Effector CD4-positive, alpha-beta T cell (primary cell): ENCODE data around the gene ANTXR1.

ENCODE experiments used
- DNase-seq: peaks from one replicate; pipeline ENCODE4 v3.0.0-alpha.2; 2020

The ANTXR1 gene

DNA sequence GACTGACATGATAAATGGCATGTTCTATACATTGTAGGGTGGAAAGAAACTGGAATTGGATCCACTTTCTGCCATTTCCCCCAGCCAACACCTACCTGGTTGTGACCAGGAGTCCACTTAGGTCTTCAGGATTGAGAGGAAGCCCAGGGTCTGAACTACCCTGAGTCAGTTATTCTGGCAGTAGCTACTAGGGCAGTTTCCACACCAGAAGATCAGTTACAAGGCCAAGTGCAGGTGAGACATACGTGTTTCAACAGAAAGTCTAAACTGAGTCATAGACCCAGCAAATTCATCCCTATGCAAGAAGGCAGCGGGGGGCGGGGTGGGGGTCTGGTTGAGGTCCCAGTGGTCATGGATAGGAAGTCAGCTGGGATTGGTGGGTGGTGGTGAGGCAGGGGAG, 21.9 kb downstream of the ANTXR1 start:
- no peak for DNase-seq

GRCh38 chr2:69036926-69037325, 23.9 kb downstream of the ANTXR1 start:
- no peak for DNase-seq

DNA sequence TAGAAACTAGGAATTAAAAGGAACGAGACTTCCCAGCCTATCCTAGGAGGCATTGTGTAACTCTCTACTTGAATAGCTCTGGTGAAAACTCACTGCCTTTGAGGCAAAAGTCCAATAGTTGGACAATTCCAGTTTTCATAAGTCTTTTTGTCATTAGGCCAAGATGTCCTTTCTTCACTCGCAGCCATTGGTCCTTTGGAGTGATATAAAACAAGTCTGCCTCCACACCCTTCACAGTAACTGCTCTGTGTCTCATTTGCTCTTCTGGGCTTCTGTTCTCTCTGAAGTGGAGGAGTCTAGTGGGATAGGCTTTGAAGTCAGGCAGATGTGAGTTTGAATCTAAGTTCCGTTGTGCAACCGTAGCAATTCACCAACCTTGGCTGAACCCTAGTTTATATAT, 28.2 kb downstream of the ANTXR1 start:
- DNase-seq, result no peak

- no peak for DNase-seq
These were observed 30.9 kb downstream of the ANTXR1 start for GRCh38 chr2:69043736-69044400.

DNA sequence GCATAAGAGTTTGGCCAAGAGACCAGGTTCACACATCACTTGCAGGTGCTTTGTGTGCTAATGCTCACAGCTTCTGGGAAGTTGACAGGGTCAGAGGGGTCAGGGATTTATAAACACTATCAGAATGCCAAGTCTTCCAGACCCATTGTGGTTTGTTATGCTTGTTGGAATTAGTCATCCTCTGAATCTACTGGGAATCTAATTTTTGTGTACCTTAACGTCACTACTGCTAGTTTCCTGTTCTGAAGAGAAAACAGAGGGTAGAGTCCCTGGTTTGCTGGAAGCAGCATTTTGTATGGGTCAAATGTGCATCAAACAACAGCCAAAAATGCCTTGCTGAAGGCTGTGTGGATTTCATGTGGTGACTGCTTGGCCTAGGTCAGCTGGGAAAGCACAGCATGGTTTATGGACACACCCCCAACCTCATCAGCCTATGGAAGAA, 33.3 kb downstream of the ANTXR1 start:
- no peak for DNase-seq

DNA sequence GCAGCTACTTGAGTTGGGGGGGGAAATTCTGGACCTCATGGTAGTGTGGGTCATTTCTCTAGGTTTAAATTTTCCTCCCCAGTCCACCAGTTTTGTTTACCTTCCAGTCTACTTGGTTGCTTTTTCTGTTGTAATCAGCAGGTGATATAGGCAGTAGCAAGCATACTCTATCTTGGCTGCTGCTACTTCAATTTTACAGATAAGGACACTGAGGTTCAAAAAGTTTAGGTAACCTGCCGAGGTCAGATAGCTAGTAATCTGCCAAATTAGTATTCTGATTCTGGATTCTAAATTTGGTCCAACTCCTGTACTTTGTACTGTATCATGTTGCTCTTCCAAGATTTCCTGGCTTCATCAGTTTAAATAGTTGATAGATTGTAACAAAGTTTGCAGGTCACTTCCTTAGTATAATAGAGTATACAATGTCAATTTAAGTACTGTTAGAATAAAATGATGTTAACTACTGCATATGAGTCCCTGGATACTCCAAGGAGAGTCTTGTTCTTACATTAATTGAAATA, 34.7 kb downstream of the ANTXR1 start:
- no peak for DNase-seq

DNA sequence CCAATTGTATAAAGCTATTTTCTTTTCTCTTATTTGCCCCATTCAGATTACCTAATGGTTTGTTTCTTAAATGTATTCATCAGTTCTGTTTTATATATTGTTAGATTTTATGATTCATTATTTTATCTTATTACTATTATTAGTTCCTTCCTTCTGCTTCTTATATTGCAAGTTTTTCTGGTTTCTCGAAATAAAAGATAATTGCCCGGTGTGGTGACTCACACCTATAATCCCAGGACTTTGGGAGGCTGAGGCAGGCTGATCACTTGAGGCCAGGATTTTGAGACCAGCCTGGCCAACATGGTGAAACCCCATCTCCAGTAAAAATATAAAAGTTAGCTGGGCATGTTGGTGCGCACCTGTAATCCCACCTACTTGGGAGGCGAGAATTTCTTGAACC, 37.8 kb downstream of the ANTXR1 start:
- no peak for DNase-seq

- DNase-seq, result no peak
These were observed 40.5 kb downstream of the ANTXR1 start for GRCh38 chr2:69053416-69053965.

- no peak for DNase-seq
These were observed 41.5 kb downstream of the ANTXR1 start for GRCh38 chr2:69054431-69054830.

DNA sequence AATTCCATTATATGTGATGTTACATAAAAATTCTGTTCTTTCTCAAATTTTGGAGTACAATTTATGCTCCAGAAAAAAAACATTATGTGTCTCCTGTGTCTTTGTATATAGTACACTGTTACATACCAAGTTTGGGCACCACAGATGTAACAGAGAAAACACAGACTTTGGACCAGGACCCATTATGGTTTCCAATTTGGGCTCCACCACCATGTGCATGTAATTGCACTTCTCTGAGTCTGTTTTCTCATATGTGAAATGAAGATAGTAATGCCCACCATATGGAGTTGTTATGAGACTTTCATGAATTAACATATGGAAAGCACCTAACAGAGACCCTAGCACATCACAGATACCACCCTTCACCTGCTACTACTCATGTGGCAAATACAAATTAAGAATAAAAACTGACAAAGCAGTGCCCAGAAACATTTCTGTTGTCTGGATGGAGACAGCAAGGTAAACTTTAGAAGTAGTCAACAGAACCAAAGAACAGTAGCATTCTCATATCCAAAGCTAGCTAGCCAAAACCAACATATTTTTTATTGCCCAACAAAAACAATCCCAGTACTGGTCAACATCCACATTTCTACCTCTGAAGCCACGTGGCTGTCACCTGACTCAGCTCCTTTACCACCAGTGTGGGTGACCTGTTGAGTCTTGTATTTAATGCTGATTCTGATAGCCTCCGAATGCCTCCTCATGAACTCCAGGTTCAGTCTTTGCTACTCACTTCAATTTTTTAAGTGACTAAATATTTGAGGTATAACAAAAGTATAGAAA, 42.9 kb downstream of the ANTXR1 start:
- DNase-seq, result no peak

GRCh38 chr2:69057660-69058059, 44.7 kb downstream of the ANTXR1 start:
- no peak for DNase-seq

DNA sequence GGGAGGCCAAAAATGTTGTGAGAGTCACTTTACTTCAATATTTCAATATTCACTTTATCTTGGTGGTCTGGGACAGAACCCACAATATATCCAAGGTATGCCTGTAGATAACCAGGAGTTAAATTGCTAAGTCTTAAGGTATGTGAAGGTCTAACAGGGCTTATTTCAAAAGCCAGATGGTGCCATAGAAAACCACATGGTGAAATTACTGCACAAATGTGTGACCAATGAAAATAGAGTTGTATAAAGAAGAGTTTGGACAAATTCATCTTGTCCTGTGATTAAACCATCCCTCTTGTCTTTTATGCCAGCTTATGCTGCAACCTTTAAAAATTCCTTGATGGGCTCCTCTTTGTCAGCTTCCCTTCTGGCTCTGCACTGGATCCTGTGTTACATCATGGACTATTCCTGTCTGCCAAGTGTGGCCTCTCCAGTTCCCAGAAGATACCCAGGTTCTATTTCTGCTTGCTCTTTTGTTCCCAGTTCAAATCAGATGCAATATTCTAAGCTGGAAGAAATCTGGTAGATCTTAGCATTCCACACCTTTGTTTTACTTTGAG, 46.8 kb downstream of the ANTXR1 start:
- no peak for DNase-seq

- no peak for DNase-seq
These were observed 48.0 kb downstream of the ANTXR1 start for GRCh38 chr2:69060938-69061501.

DNA sequence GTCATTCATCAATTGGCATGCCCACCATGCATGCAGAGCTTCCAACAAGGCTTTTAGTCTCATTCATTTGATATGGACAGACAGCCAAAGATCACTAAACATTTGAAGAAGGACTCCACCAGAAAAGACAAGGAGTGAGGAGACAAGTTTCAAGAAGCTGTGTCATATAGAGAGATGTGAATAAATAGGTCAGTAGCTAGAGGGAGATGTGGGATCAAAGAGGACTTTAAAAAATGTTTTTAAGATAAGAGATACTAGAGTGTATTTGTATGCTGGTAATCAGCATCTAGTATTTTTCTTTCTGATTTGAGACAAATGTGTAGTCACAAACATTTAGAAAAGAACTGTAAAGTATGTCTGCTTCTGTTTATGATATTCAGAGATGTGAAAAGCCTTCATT, 48.5 kb downstream of the ANTXR1 start:
- DNase-seq, result no peak

DNA sequence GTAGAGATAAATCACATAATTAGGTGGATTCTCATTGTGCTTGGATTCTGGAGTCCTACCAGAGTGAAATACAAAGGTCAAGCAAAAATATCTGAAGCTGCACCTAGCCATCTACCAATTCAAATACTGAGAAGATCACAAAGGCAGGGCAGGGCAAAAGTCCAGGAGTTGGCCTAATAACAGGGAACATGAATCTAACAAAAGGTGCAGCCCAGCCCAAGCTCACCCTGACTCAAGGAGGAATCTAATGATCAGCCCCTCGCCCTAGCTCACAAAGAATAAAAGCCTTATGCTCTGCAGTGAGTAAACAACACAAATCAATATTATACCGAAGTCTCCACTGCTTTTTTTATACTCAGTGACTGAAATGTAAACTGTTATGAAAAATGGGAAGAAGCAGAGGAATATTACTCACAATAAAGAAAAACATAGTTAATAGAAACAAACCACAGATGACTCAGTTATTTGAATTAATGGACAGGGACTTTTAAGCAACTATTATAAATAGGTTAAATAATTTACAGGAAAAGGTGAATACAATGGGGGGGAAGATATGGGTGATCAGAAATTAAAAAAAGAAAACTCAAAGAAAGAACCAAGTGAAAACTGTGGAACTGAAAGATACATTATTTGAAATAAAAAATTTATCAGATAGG, 49.5 kb downstream of the ANTXR1 start:
- no peak for DNase-seq

GRCh38 chr2:69065735-69066336, 52.9 kb downstream of the ANTXR1 start:
- DNase-seq, result no peak

DNA sequence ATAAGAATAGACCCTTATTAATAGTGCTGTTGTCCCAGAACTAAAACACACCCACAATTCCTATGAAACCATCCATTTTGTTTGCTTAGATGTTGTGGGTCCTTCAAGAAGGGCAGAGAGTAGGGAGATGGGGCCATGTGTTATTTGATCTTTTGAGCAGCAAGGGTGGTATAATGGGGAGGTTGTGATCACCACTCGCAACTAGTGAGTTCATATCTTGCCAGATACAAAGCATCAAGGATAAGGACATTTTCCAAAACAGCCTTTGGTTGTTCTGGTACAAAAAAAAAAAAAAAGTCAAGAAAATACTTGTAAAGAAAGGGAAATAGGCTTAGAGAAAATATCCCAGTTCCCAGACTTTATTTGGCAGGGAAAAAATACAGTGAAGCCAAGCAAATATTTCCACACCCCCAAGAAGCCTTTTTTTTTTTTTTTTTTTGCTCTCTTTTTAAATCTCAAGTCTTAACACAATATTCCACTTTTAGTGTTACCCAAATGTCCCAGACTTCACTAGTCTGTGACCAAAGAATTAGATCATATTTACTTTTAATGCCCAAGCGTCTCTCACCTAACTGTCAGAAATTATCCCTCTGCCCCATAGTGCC, 54.1 kb downstream of the ANTXR1 start:
- no peak for DNase-seq

DNA sequence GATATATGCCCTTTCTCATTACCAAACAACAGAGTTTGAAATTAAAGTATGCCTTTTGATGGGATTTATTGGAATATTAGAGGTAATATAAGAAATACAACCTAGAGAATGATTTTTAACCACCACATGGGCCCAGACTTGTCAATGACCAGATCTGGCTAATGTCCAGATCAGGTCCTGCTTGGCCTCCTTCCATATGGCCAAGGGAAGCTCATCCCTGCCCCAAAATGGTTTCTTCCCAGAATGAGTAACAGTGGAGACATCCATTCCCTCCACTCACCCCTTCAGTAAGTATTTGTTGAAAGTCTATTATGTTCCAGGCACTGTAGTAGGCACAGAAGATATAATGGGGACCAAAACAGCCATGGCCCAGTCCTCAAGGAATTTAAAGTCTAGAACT, 54.9 kb downstream of the ANTXR1 start:
- DNase-seq, result no peak

DNA sequence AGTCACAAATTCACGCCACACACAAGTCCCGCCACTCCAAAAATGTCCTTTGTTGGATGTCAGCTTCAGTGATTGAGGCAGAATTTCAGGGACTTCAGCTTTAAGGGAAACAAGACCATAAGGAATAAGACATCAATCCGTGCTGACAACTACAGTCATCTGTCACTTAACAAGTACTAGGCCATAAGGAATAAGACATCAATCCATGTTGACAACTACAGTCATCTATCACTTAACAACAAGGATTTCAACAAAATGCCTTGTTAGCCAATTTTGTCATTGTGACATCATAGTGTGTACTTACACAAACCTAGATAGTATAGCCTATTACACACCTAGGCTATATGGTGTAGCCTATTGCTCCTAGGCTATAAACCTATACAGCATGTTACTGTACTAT, 58.0 kb downstream of the ANTXR1 start:
- no peak for DNase-seq

- no peak for DNase-seq
These were observed 61.1 kb downstream of the ANTXR1 start for GRCh38 chr2:69073928-69074570.

DNA sequence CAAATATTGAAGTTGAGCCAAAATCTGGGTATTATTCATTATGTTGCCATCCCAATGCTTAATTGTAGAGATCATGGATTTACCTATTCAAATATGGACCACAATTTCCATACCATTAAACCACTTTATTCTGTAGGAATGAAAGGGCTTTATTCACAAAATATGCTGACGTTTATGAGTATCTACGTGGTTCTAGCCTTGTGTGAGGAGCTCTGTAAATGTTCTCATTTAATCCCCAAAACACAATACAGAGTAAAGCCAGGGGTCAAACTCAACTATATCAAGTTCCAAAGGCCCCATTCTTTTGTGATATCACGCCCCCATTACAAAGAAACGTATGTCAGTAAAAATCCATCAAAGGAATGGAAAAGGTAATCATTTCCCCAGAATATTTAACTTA, 61.9 kb downstream of the ANTXR1 start:
- no peak for DNase-seq
